ENCODE measurements around the gene TMPRSS13.
"Not testable (repeated sequence)": the region's sequence is repeated elsewhere in the genome, so short reads cannot be mapped to it uniquely, and the experiment has no call there.

GRCh38 chr11:117948466-117948865, 19.3 kb upstream of the TMPRSS13 start:
- not testable (repeated sequence) for TF ChIP-seq POLR2A (IDR thresholded peaks at IDR 0.05); CTCF (IDR thresholded peaks at IDR 0.05 in 8 of 11, conservative IDR thresholded peaks at IDR 0.05 in 3 of 11); POLR2AphosphoS5 (IDR thresholded peaks at IDR 0.05)

All from spleen (tissue), 7 donors.